K562 (cell line): Measurements from ENCODE around the gene CLPSL1. TPM values are rescaled to one million over a fixed set of nuclear protein-coding genes. Genes with fewer than 3 reads are reported as not detected.
A peak's percentile ranks its signal among the peaks of the same experiment; 100 is the strongest.

Experiments
- ATF1 ChIP-seq, 2 experiments: fragments of 450-650 bp in 1 of 2; IDR thresholded peaks; 2 replicates each; pipeline ENCODE4 v1.6.1; 2016; ENCODE audit warnings: missing compliant biosample characterization in 1 of 2, missing genetic modification characterization in 1 of 2
- CBX3 ChIP-seq, 2 experiments: IDR thresholded peaks; 1 replicate in 1 of 2; 2 replicates in 1 of 2; pipeline ENCODE4 v1.6.1; 2012; ENCODE audit warnings: inconsistent platforms in 2 of 2, low read length in 2 of 2, borderline replicate concordance in 1 of 2, control low read depth in 1 of 2
- CREM ChIP-seq: IDR thresholded peaks from 2 replicates; pipeline ENCODE4 v1.6.1; 2014; ENCODE audit warnings: antibody characterized with exemption, low read depth
- DIDO1 ChIP-seq: fragments of 450-650 bp; IDR thresholded peaks from 2 replicates; pipeline ENCODE4 v1.6.1; 2016; ENCODE audit warnings: low read depth, missing biosample characterization, missing genetic modification characterization
- ETV1 ChIP-seq: fragments of 450-650 bp; conservative IDR thresholded peaks from 2 replicates; pipeline ENCODE4 v1.6.1; 2016; ENCODE audit warnings: missing genetic modification characterization, control low read depth, low read depth, missing compliant biosample characterization
- GABPA ChIP-seq: fragments of 200-800 bp; sonication (Bioruptor generic); conservative IDR thresholded peaks from 2 replicates; pipeline ENCODE4 v1.6.1; 2016; ENCODE audit warnings: low read depth, missing genetic modification characterization, missing compliant biosample characterization
- NR3C1 ChIP-seq: sonication (generic); formaldehyde crosslinking; IDR thresholded peaks from 2 replicates; pipeline ENCODE4 v1.8.1; 2022; ENCODE audit warnings: missing genetic modification reagents
- PHF21A ChIP-seq: fragments of 450-650 bp; IDR thresholded peaks from 2 replicates; pipeline ENCODE4 v1.6.1; 2017; ENCODE audit warnings: low read depth, borderline replicate concordance
- SMARCC2 ChIP-seq: fragments of 450-650 bp; IDR thresholded peaks from 2 replicates; pipeline ENCODE4 v1.6.1; 2017; ENCODE audit warnings: antibody characterized with exemption, moderate library complexity, mild to moderate bottlenecking, low read depth
- TRIM28 ChIP-seq: fragments of 450-650 bp; IDR thresholded peaks from 2 replicates; pipeline ENCODE4 v1.6.1; 2017
- XRCC5 ChIP-seq: fragments of 200-400 bp; formaldehyde crosslinking; IDR thresholded peaks from 2 replicates; pipeline ENCODE4 v1.6.1; 2017; ENCODE audit warnings: low read depth, mild to moderate bottlenecking, low read length
- ZBTB1 ChIP-seq: sonication (generic); formaldehyde crosslinking; IDR thresholded peaks from 2 replicates; pipeline ENCODE4 v1.8.1; 2023; ENCODE audit warnings: missing genetic modification reagents, low read depth, mild to moderate bottlenecking, borderline replicate concordance
- ZBTB7A ChIP-seq: IDR thresholded peaks from 2 replicates; pipeline ENCODE4 v1.6.1; 2011; ENCODE audit warnings: low read depth, mild to moderate bottlenecking, low read length, moderate library complexity, borderline replicate concordance; ENCODE audit not compliant: control insufficient read depth
- ZNF12 ChIP-seq: sonication (generic); formaldehyde crosslinking; IDR thresholded peaks from 2 replicates; pipeline ENCODE4 v1.4.0; 2020; ENCODE audit warnings: mild to moderate bottlenecking, missing genetic modification reagents
- polyA plus RNA-seq, 8 experiments: library from polyadenylated mRNA; depleted of rRNA in 4 of 8; stranded (reverse) in 5 of 8; unstranded in 3 of 8; fragments of >200 nt; fragmentation: Nextera tagmentation in 2 of 8; fragmentation: Illumina TruSeq in 1 of 8; extraction: Ambion mirVana in 2 of 8; extraction: Trizol in 1 of 8; gene quantifications; 2 replicates each; pipeline versions ENCODE4 v1.2.1 to v1.2.3, GENCODE V29; 2011 to 2014; ENCODE audit warnings: inconsistent platforms in 1 of 8, missing spikeins in 1 of 8
- total RNA-seq, 7 experiments: library from RNA; depleted of rRNA in 6 of 7; stranded (reverse); fragments of >200 nt in 6 of 7; fragmentation: Illumina TruSeq in 2 of 7; extraction: Trizol in 2 of 7; gene quantifications; 2 replicates each; pipeline versions ENCODE4 v1.2.1 to v1.2.3, GENCODE V29; 2011 to 2021; ENCODE audit warnings: low replicate concordance in 1 of 7
- TF ChIP-seq, protein P1 (sequence below): sonication (generic); formaldehyde crosslinking; IDR thresholded peaks from 2 replicates; pipeline ENCODE4 v1.5.0; 2020; ENCODE audit warnings: missing genetic modification reagents
- TF ChIP-seq, protein P2 (sequence below), 2 experiments: IDR thresholded peaks; 2 replicates each; pipeline ENCODE4 v1.6.1; 2012; ENCODE audit warnings: improper control_type of control experiment in 2 of 2, low read depth in 2 of 2, low read length in 2 of 2, borderline replicate concordance in 1 of 2
- TF ChIP-seq, protein P3 (sequence below): sonication (generic); formaldehyde crosslinking; IDR thresholded peaks from 2 replicates; pipeline ENCODE4 v1.8.1; 2023; ENCODE audit warnings: mild to moderate bottlenecking, missing genetic modification reagents

Gene CLPSL1
- total and polyA plus RNA-seq, 9 of the 15 experiments (the other 6 are each of a cell fraction or from before 2014, with no cell fraction given): not detected

DNA sequence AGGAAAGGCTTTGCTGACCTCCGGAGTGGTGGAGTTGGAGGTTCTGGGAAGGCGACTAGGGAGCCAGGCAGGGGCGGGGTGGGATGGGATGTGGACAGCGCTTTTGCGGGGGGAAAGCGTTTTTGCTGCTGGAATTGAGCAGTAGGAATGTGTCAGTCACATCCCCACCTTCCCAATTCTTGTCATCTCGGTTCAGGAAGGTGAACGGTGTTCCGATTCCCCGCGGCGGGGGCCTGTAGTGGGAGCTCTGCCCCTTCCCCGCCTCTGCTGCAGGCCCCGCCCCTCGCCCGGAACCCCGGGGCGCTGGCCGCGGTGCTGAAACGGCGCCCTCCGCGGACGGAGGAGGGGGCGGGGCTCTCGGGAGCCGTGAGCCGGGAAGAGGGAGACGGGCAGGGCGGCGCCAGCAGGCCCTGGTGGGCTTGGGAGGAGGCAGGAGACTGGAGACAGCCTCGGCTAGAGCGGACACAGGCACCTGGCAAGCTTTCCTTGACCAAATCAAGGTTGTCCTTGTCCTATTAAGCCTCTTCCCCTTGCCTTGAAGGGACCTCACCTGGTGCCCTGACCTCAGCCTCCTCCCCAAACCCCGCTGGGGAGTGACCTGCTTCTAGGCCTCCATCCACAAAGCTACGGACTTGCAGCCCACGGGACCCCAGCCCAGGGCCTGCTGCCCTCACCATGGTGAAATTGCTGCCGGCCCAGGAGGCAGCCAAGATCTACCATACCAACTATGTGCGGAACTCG, 24.3 kb downstream of the CLPSL1 start, which contains the start of gene LHFPL5 (continued):
- TF ChIP-seq GABPA (tag) (0 out of 2 replicates have a peak, but pooled peaks have one; percentile 13), ZNF12 (0 out of 2 replicates have a peak, but pooled peaks have one; percentile 65), ZBTB7A (peak; percentile 93), DIDO1 (tag) (no peak), PHF21A (no peak), ZBTB1 (CRISPR knock-in tag) (peak; percentile 76), XRCC5 (peak; percentile 70; the same call in 1 of the 2 replicates), ETV1 (tag) (peak; percentile 81), ATF1 (CRISPR knock-in tag; IDR thresholded peaks at IDR 0.05) (0 out of 2 replicates have a peak, but pooled peaks have one; percentile 58), ATF1 (tag; IDR thresholded peaks at IDR 0.05) (no peak), TRIM28 (no peak), NR3C1 (peak; percentile 97), CREM (peak; percentile 69), CBX3 (IDR thresholded peaks at IDR 0.05; ENCODE audit: borderline replicate concordance in 1 of 2, low read length in 2 of 2) (no peak), SMARCC2 (no peak)
- TF ChIP-seq, protein P1, sequence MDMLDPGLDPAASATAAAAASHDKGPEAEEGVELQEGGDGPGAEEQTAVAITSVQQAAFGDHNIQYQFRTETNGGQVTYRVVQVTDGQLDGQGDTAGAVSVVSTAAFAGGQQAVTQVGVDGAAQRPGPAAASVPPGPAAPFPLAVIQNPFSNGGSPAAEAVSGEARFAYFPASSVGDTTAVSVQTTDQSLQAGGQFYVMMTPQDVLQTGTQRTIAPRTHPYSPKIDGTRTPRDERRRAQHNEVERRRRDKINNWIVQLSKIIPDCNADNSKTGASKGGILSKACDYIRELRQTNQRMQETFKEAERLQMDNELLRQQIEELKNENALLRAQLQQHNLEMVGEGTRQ: peak; percentile 46; the same call in 1 of the 2 replicates
- TF ChIP-seq, protein P2, sequence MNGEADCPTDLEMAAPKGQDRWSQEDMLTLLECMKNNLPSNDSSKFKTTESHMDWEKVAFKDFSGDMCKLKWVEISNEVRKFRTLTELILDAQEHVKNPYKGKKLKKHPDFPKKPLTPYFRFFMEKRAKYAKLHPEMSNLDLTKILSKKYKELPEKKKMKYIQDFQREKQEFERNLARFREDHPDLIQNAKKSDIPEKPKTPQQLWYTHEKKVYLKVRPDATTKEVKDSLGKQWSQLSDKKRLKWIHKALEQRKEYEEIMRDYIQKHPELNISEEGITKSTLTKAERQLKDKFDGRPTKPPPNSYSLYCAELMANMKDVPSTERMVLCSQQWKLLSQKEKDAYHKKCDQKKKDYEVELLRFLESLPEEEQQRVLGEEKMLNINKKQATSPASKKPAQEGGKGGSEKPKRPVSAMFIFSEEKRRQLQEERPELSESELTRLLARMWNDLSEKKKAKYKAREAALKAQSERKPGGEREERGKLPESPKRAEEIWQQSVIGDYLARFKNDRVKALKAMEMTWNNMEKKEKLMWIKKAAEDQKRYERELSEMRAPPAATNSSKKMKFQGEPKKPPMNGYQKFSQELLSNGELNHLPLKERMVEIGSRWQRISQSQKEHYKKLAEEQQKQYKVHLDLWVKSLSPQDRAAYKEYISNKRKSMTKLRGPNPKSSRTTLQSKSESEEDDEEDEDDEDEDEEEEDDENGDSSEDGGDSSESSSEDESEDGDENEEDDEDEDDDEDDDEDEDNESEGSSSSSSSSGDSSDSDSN (IDR thresholded peaks at IDR 0.05; ENCODE audit: borderline replicate concordance in 1 of 2, low read depth in 2 of 2, low read length in 2 of 2): 0 out of 4 replicates have a peak, but pooled peaks of 1 of the 2 experiments have one; percentile 42
- TF ChIP-seq, protein P3, sequence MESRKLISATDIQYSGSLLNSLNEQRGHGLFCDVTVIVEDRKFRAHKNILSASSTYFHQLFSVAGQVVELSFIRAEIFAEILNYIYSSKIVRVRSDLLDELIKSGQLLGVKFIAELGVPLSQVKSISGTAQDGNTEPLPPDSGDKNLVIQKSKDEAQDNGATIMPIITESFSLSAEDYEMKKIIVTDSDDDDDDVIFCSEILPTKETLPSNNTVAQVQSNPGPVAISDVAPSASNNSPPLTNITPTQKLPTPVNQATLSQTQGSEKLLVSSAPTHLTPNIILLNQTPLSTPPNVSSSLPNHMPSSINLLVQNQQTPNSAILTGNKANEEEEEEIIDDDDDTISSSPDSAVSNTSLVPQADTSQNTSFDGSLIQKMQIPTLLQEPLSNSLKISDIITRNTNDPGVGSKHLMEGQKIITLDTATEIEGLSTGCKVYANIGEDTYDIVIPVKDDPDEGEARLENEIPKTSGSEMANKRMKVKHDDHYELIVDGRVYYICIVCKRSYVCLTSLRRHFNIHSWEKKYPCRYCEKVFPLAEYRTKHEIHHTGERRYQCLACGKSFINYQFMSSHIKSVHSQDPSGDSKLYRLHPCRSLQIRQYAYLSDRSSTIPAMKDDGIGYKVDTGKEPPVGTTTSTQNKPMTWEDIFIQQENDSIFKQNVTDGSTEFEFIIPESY (CRISPR knock-in tag): peak; percentile 69; the same call in 1 of the 2 replicates
